ENCODE data around the gene PERP. TPM values are rescaled to one million over a fixed set of nuclear protein-coding genes. Genes with fewer than 3 reads are reported as not detected.

The PERP gene
- not detected for total RNA-seq (2013)
- polyA plus RNA-seq = not detected
- polyA minus RNA-seq = not detected in 2 replicates
- total RNA-seq = 0 to 9.7 (median 0.65) reads per million in 11 experiments

- Histone ChIP-seq H3K4me1 (ENCODE audit: control insufficient read depth in 1 of 2, insufficient read depth in 2 of 2, low read length in 2 of 2) (peaks cover 10 to 16% of the 10 kb centered on the region in 2 donors), H2AFZ (ENCODE audit: insufficient read depth, low read depth, low read length, poor library complexity, severe bottlenecking) (peak within 1 kb of the TSS; percentile 83), H3K9me3 (replicated peaks in 1 of 2; ENCODE audit: control insufficient read depth in 1 of 2, insufficient read depth in 1 of 2, low read length in 2 of 2) (peaks cover 0 to 7% of the 10 kb centered on the region in 2 donors), H3K4me3 (replicated peaks in 1 of 3; ENCODE audit: low read depth in 2 of 3, low read length in 3 of 3) (peak within 1 kb of the TSS; percentile 7 to 70 (median 19)), H3K27me3 (ENCODE audit: control insufficient read depth in 2 of 2, insufficient read depth in 2 of 2, low read length in 2 of 2) (peaks cover 50 to 58% of the 10 kb centered on the region in 2 donors), H3K36me3 (replicated peaks in 1 of 2; ENCODE audit: control insufficient read depth in 1 of 2, insufficient read depth in 2 of 2, low read length in 2 of 2) (no peaks in the 10 kb centered on the region), H3K79me2 (ENCODE audit: insufficient read depth, low read length) (no peaks in the 10 kb centered on the region), H4K20me1 (ENCODE audit: insufficient read depth, low read length) (no peaks in the 10 kb centered on the region), H3K4me2 (replicated peaks; ENCODE audit: extremely low read depth, low read length, poor library complexity, severe bottlenecking) (peak within 1 kb of the TSS; percentile 78), H3K27ac (ENCODE audit: low read depth in 1 of 2, low read length in 2 of 2) (no peak within 1 kb of the TSS), H3K9ac (ENCODE audit: insufficient read depth, low read length, poor library complexity, severe bottlenecking) (peak within 1 kb of the TSS; percentile 47)
- no peak for TF ChIP-seq CTCF (IDR thresholded peaks at IDR 0.05)
- Mint-ChIP-seq H3K4me1 (peaks cover 20% of the 10 kb centered on the region), H3K27me3 (ENCODE audit: low read depth in 3 of 3) (peaks cover 58 to 73% (median 65%) of the 10 kb centered on the region in 3 donors), H3K4me3 (peak within 1 kb of the TSS; percentile 76 to 93), H3K27ac (peak within 1 kb of the TSS in 5 of 7 donors; percentile 19 to 64 (median 32)), H3K9me3 (peaks cover 0 to 16% (median 3%) of the 10 kb centered on the region in 7 donors), H3K36me3 (peaks cover 2 to 4% of the 10 kb centered on the region in 2 donors)
- under 1% methylated on average over 78 of the region's 83 CpGs for WGBS (ENCODE audit: insufficient coverage)
- intact Hi-C loops (cut with micrococcal nuclease) = loop anchor here (10.0 kb wide), 3 partner anchors 92 to 442 kb away; no protein-coding TSS in a partner anchor
- DNase-seq = peak; percentile 27 to 43 (median 38)
Observed at GRCh38 chr6:138107078-138107751, at the start of gene PERP. TSS of gene PERP (minus strand) at chr6:138107419. CDS start at chr6:138107340, 79 bp downstream.

GRCh38 chr6:138155443-138155842 is 48.2 kb upstream of the PERP start:
- Histone ChIP-seq H3K79me2 (ENCODE audit: insufficient read depth, low read length) (no peaks in the 10 kb centered on the region), H3K4me1 (ENCODE audit: control insufficient read depth in 1 of 2, insufficient read depth in 2 of 2, low read length in 2 of 2) (no peaks in the 10 kb centered on the region), H3K36me3 (replicated peaks in 1 of 2; ENCODE audit: control insufficient read depth in 1 of 2, insufficient read depth in 2 of 2, low read length in 2 of 2) (no peaks in the 10 kb centered on the region), H3K27me3 (ENCODE audit: control insufficient read depth in 2 of 2, insufficient read depth in 2 of 2, low read length in 2 of 2) (peaks cover 30 to 42% of the 10 kb centered on the region in 2 donors), H4K20me1 (ENCODE audit: insufficient read depth, low read length) (no peaks in the 10 kb centered on the region), H3K9ac (ENCODE audit: insufficient read depth, low read length, poor library complexity, severe bottlenecking) (no peak overlapping the region), H3K4me3 (replicated peaks in 1 of 3; ENCODE audit: low read depth in 2 of 3, low read length in 3 of 3) (no peak overlapping the region), H2AFZ (ENCODE audit: insufficient read depth, low read depth, low read length, poor library complexity, severe bottlenecking) (no peak overlapping the region), H3K4me2 (replicated peaks; ENCODE audit: extremely low read depth, low read length, poor library complexity, severe bottlenecking) (no peak overlapping the region), H3K27ac (ENCODE audit: low read depth in 1 of 2, low read length in 2 of 2) (no peak overlapping the region), H3K9me3 (replicated peaks in 1 of 2; ENCODE audit: control insufficient read depth in 1 of 2, insufficient read depth in 1 of 2, low read length in 2 of 2) (peaks cover 0 to 17% of the 10 kb centered on the region in 2 donors)
- Mint-ChIP-seq H3K27ac (no peak overlapping the region), H3K4me1 (no peaks in the 10 kb centered on the region), H3K36me3 (peaks cover under 1 to 2% of the 10 kb centered on the region in 2 donors), H3K9me3 (peaks cover 6 to 18% (median 10%) of the 10 kb centered on the region in 7 donors), H3K4me3 (no peak overlapping the region), H3K27me3 (ENCODE audit: low read depth in 3 of 3) (peaks cover 26 to 49% (median 29%) of the 10 kb centered on the region in 3 donors)
- intact Hi-C loops (cut with micrococcal nuclease) = no loop called here
- TF ChIP-seq CTCF (IDR thresholded peaks at IDR 0.05) = no peak
- WGBS (ENCODE audit: insufficient coverage) = no CpG with 5 or more reads among the region's 1 CpG
- DNase-seq = no peak

All from CD14-positive monocyte (primary cell).